ENCODE results near the gene TTC7B.

DNA sequence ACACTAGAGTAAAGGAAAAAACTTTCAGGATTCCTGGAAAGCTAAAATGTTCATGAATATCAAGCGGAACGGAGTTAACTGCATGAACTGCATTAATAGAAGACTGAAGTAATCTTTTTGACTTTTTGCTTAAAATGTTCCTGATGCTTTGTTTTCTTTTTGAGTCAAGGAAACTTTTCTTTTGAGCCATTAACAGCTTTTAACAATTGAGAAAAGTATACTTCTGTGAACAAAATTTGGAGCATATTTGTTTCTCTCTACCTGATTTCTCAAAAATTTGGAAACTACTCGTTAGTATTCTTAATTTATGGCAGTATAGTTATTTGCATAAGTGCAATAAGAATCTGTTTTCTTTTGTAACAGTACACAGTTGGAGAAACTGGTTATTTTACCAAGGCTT lies 340.9 kb downstream of the TTC7B start:
- TF ChIP-seq POLR2A (IDR thresholded peaks at IDR 0.05) (no peak), EP300 (IDR thresholded peaks at IDR 0.05) (no peak)
- TF ChIP-seq, protein P1, sequence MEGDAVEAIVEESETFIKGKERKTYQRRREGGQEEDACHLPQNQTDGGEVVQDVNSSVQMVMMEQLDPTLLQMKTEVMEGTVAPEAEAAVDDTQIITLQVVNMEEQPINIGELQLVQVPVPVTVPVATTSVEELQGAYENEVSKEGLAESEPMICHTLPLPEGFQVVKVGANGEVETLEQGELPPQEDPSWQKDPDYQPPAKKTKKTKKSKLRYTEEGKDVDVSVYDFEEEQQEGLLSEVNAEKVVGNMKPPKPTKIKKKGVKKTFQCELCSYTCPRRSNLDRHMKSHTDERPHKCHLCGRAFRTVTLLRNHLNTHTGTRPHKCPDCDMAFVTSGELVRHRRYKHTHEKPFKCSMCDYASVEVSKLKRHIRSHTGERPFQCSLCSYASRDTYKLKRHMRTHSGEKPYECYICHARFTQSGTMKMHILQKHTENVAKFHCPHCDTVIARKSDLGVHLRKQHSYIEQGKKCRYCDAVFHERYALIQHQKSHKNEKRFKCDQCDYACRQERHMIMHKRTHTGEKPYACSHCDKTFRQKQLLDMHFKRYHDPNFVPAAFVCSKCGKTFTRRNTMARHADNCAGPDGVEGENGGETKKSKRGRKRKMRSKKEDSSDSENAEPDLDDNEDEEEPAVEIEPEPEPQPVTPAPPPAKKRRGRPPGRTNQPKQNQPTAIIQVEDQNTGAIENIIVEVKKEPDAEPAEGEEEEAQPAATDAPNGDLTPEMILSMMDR (IDR thresholded peaks at IDR 0.05): no peak
